SK-N-MC (cell line): ENCODE data around the gene KRTAP5-6.

Source experiments
- EZH2 ChIP-seq: fragments of 200-600 bp; sonication (generic); IDR thresholded peaks from one replicate; pipeline ENCODE4 v1.6.1; 2017; ENCODE audit warnings: antibody characterized with exemption
- FOXP2 ChIP-seq: optimal IDR thresholded peaks from 2 replicates; pipeline ENCODE3; 2011; ENCODE audit warnings: mild to moderate bottlenecking, moderate library complexity; ENCODE audit not compliant: insufficient read depth; ENCODE audit errors: extremely low read length, control extremely low read depth
- POLR2AphosphoS5 ChIP-seq: IDR thresholded peaks from 2 replicates; pipeline ENCODE4 v1.6.1; 2012; ENCODE audit warnings: mild to moderate bottlenecking, low read depth, low read length, borderline replicate concordance

- TF ChIP-seq POLR2AphosphoS5 (no peak), EZH2 (no peak), FOXP2 (no peak)
Measured at GRCh38 chr11:1707751-1708150, 10.8 kb downstream of the KRTAP5-6 start.
